Astrocyte (in vitro differentiated cells and primary cell): ENCODE results near the gene ANKRD53.

ENCODE experiments used
- EZH2 ChIP-seq: IDR thresholded peaks from 2 replicates; pipeline ENCODE4 v1.6.1; 2012; ENCODE audit warnings: mild to moderate bottlenecking, low read length, inconsistent platforms; ENCODE audit not compliant: insufficient read depth
- TF ChIP-seq, protein P1 (sequence below): IDR thresholded peaks from 2 replicates; pipeline ENCODE4 v1.5.1; 2011; ENCODE audit warnings: low read depth, mild to moderate bottlenecking, inconsistent platforms, low read length, moderate library complexity; ENCODE audit not compliant: insufficient read depth

DNA sequence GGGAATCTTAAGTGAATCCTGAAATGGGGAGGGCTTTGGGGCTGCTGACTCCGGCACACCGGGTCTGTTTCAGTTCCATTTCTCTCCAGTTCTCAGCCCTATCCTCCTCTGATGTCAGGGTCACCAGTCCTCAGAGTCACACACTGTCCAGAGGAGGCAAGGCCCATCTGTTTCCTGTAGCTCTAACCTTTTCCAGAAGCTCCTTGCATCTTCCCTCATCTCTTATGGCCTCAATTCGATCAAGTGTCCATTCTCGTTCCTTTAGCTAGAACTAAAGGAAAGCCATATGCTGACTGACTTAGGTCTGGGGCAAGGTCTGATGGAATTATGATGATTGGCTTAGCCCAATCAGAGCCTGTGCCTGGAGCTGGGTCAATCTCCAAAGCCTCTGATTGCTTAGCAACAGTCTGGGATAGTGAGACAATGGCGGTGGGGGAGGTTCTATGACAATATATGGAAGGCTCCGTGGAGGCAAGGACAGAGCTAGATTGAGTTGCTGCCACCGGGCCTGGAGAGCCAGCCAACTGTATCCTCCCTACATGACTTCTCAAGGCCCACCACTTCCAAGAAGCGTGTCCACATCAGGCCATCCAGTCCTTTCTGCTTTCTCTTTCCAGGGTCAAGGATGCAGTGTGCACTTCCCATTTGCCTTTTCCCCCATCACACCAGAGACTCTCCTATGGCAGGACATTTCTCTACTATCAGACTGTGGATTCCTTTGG, 5.2 kb downstream of the ANKRD53 start:
- TF ChIP-seq, protein P1, sequence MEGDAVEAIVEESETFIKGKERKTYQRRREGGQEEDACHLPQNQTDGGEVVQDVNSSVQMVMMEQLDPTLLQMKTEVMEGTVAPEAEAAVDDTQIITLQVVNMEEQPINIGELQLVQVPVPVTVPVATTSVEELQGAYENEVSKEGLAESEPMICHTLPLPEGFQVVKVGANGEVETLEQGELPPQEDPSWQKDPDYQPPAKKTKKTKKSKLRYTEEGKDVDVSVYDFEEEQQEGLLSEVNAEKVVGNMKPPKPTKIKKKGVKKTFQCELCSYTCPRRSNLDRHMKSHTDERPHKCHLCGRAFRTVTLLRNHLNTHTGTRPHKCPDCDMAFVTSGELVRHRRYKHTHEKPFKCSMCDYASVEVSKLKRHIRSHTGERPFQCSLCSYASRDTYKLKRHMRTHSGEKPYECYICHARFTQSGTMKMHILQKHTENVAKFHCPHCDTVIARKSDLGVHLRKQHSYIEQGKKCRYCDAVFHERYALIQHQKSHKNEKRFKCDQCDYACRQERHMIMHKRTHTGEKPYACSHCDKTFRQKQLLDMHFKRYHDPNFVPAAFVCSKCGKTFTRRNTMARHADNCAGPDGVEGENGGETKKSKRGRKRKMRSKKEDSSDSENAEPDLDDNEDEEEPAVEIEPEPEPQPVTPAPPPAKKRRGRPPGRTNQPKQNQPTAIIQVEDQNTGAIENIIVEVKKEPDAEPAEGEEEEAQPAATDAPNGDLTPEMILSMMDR = no peak
- no peak for TF ChIP-seq EZH2
